CD4-positive, alpha-beta T cell treated with Interleukin-15 for 4 hours (primary cell): ENCODE data around the gene SORL1.

ENCODE experiments used
- DNase-seq: peaks from one replicate; pipeline ENCODE4 v3.0.0-alpha.2; 2020; ENCODE audit warnings: low spot score

SORL1 gene

GRCh38 chr11:121474680-121475079, 22.6 kb downstream of the SORL1 start:
- no peak for DNase-seq

DNA sequence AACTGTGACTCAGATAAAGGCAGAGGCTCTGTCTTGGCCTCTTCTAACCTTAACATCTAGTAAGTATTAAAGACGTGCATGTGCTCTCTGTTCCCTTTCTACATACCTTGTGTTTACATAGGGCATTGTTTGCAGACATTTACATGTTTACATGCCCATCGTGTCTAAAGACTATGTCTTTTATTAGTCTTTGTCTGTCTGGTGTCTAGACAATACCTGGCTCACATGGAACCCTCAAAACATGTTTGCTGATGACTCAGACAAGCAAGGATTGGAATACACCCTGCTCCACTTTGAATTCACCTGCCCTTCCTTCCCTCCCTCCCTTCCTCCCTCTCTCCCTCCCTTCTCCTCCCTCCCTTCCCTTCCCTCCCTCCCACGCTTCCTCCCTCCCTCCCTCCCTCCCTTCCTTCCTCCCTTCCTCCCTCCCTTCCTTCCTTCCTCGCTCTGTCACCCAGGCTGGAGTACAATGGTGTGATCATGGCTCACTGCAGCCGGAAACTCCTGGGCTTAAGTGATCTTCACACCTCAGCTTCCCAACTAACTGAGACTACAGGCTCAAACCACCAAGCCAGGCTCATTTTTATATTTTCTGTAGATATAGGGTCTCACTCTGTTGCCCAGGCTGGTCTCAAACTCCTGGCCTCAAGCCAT, 24.4 kb downstream of the SORL1 start:
- peak; percentile 60 for DNase-seq

GRCh38 chr11:121478226-121478894, 26.2 kb downstream of the SORL1 start:
- DNase-seq, result no peak

DNA sequence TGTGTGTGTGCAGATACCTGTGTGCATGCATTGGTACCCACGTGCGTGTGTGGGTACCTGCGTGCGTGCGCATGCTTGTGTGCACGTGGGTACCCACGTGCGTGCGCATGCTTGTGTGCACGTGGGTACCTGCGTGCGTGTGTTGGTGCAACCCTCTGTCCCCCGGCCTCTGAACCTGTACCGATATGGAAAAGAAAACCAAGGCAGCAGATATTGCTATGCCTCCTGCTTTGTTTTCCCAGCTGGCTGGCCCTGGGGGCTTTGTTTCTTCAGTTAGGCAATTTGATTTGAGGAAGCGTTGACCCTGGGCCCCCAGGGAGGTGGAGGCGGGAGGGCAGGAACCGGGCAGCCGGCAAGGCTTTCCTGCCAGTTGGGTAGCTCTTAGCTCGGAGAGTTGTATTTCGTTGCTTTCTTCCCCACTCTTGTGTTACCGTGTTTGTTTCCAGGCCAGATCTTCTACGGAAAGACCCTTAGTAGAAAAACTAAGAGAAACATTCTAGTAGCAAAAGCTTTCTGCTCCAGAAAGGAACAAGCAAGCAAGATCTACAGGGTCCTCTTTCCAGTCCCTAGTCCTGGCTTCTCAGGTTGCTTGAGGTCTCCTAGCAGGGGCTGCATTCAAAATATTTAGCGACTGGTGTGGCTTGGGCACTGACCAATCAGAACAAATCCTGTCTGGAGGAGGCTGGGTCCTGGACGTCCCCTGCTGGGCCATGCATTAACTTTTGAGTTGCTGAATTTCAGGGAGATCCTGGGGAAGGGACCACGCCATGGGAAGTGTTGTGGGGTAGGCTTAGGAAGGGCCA, 27.0 kb downstream of the SORL1 start:
- no peak for DNase-seq

DNA sequence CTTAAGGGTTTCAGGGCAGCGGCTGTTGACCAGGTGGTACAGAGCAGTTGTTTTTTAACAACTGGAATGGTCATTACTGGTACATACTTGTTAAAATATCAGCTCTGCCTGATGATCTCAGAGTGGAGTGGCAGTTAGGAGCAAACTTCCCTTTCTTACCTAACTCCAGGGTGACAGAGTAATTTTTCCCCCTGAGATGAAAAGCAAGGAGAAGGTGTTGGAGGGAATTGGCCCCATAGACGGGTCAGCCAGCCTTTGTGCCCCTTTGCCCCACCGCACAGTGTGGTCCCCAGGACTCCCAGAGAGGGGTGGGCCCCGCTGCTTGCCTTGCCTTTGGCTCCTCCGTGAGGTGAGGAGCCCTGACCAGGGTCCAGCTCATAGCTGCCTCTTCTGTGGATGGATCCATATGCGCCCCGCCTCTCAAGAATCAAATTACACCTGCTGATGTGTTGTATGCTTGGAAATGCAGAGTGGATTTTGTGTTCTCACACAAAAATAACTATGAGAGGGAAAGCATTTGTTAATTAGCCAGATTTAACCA, 27.7 kb downstream of the SORL1 start:
- no peak for DNase-seq

DNA sequence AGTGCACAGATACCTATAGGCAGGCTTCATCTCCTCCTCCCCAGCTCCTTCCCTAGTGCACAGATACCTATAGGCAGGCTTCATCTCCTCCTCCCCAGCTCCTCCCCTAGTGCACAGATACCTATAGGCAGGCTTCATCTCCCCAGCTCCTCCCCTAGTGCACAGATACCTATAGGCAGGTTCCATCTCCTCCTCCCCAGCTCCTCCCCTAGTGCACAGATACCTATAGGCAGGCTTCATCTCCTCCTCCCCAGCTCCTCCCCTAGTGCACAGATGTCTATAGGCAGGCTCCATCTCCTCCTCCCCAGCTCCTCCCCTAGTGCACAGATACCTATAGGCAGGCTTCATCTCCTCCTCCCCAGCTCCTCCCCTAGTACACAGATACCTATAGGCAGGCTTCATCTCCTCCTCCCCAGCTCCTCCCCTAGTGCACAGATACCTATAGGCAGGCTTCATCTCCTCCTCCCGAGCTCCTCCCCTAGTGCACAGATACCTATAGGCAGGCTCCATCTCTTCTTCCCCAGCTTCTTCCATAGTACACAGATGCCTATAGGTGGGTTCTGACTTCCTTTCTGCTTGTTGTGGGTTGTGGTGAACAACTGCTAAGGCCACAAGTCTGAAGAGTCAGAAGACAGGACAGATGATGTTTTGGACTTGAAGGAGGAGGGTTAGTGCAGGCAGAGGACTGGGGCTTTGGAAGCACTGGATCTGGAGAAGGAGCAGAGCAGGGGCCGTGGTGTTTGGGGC, 29.5 kb downstream of the SORL1 start:
- peak; percentile 79 for DNase-seq

DNA sequence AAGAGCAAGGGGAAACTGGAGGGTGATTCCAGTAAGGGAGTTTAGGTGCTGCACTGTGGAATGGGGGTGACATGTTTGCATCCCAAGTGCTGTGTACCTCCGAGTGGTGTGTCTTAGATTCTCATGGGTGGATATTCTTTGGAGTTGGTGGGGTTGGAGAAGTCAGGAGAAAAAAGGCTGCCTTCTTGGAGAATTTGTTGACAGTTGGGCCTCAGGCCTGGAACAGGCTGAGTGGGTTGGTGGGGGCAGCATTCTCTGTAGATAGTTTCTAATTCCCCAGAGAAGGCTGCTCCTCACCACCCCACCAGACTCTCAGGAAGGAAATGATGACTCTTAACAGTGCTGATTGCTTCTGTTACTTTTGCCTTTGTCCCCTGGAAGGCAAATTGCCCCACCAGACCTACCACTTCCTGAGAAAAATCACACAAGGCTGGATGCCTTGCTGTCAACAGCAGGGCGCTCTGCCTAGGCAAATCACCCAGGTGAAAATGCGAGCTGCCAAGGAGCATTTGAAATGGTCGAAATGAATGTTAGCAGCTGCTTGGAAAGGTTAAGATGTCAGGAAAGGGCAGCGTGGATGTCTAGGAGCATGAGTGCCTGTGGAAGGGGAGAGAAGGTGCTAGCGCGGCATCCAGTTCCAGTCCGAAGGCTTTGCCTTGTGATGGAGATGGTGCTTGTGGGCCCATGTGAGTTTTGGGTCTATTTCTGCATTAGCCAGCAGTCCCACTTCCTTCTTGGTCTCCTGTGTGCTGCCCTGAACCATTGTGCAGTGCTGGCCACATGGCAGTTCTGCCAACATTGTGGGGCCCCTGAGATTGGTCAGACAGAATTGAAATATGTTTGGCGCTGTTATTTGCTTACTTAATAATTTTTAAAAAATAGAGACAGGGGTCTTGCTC, 30.4 kb downstream of the SORL1 start:
- peak; percentile 79 for DNase-seq

- DNase-seq, result no peak
Observed at GRCh38 chr11:121483805-121484480, 31.8 kb downstream of the SORL1 start.

DNA sequence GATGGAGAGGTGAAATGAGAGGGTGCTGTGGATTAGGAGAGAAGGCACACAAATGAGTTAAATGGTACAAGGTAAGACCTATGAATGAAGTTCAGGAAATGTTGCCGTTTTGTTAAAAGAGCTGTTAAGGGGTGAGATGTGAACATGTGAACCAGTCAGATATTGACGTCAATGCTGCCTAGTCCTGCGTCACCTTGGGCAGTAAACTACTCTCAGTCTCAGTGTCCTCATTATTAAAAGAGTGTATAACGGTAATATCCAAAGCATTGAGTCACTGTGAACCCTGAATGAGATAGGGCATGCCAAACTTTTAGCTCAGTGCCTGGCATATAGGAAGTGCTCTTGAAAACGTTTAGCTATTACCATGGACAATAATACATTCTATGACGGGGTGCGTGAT, 33.1 kb downstream of the SORL1 start:
- DNase-seq, result no peak

GRCh38 chr11:121486054-121486453, 33.9 kb downstream of the SORL1 start:
- no peak for DNase-seq

GRCh38 chr11:121487191-121487590, 35.1 kb downstream of the SORL1 start:
- DNase-seq, result no peak

DNA sequence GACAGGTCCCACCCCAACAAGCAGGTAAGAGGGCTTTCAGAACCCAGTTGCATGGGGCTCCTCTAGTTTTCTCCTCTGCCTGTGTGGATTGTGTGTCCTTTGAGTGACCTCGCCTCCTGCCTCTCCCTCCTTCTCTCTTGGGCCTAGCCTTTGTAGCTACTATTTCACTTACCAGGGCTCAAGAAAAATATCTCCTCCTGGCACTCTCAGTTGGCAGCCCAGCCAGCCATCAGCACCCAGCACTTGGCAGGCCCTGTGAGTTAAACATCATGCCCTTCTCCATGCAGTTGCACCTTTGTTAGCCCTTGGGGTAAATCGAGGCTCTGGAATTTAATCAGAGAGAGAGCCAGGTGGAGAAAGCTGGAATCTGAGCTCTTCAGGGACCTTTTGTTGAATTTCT, 36.1 kb downstream of the SORL1 start:
- no peak for DNase-seq

GRCh38 chr11:121488641-121489040, 36.5 kb downstream of the SORL1 start:
- DNase-seq, result no peak

DNA sequence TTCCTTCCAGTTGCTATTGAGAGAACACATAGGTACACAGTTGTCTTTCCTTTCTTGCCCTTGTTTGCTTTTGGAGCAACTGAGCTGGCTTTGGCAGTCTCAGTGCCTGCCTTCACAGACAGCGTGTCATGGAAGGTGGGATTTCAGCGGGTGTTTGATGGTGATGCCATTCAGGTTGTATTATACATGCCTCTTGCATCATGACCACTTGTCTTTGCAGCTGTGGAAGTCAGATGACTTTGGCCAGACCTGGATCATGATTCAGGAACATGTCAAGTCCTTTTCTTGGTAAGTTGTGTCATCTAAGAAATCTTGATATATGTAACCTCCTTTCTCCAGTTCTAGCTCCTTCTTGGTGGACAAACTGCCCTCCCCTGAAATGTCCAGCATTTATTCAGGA, 37.7 kb downstream of the SORL1 start:
- DNase-seq, result no peak

DNA sequence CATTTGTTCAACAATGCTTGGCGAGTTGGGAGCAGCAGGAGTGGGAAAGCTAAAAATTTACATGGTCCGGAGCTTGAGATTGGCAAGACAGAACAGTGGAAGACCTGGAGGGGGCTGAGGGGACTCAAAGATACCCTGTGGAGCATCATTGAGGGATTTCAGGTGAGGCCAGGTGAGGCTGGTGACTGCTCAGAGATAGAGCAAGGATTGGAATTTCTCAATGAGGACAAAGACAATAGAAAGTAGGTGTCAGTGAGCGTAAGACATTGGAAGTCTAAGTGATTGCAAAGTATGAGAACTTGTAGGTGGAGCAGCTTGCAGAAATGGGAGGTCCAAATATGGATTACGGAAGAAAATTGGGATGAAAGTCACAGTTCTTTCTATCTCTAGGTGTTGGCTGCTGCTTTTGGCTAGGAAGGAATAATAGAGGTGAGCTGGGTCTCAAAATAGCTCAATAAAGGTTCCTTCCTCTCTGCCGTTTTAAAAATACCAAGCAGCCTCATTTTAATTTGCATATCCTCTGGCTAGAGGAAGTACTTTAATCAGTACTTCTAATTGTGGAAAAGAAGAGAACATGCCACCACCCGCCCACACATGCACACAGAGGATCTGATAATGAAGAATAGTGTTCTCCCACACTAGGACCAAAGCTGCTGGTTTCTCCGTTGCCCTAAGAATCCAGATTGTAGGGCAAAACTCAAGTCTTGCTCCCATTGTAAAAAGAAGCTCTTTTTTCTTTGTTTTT, 42.4 kb downstream of the SORL1 start:
- DNase-seq, result peak; percentile 25

GRCh38 chr11:121497176-121497998, 45.3 kb downstream of the SORL1 start:
- DNase-seq, result no peak

DNA sequence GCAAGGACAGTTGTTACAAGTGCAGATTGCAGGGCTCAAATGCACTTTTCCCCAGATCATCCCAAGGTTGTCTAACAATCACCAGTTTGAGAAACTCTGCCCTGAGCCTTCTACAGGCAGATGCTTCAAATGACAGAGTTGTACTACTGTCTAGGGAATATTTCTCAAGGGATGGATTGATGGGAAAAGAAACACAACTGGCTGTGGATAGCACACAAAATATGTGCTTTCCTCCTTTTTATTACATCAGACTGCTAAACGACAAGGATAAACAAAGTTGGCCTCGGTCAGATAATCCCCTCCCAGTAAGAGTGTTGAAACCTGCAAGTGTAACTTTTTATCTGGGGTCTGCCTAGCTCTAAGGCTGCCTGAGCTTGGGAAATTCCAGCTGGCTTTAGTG, 47.3 kb downstream of the SORL1 start:
- no peak for DNase-seq

DNA sequence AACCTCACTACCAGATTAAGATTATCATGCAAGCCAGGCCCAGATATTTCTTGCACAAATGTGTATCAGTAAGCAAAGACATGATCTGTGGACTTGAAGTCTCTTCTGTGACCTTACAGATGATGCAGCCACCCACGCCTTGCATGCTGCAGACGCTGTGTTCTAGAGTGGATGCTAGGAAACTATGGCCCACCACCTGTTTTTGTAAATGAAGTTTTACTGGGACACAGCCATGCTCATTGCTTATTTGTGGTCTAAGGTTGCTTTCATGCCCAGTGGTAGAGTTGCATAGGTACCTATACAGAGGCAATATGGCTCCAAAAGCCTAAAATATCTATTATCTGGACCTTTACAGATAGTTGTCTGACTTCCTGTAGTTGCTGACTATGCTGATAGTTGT, 48.2 kb downstream of the SORL1 start:
- DNase-seq, result no peak

DNA sequence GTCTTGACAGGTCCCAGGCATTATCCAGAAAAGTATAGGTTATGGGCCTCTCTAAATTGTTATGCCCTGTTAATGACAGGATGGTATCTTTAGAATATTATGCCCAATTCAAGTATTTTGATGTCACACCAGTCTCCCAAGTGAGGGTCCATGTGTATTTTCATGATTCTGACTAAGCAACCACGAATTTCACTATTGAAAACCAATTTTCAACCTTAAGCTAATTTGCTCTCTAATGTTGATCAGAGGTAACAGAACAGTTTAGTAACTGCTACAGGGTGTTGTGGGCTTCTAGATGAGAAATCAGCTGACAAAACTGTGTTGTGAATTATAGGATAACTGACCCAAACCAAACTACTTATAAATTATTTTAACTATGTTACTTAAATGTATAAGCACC, 48.6 kb downstream of the SORL1 start:
- DNase-seq, result no peak
